K562 (cell line): ENCODE results near the gene CPED1. TPM values are rescaled to one million over a fixed set of nuclear protein-coding genes. Genes with fewer than 3 reads are reported as not detected.

Experiments
- C11orf30 ChIP-seq: fragments of 450-650 bp; IDR thresholded peaks from 2 replicates; pipeline ENCODE4 v1.6.1; 2016; ENCODE audit warnings: low read depth, mild to moderate bottlenecking
- FOXP4 ChIP-seq: sonication (generic); formaldehyde crosslinking; IDR thresholded peaks from 2 replicates; pipeline ENCODE4 v1.8.0; 2022; ENCODE audit warnings: mild to moderate bottlenecking, missing genetic modification reagents, borderline replicate concordance
- HOMEZ ChIP-seq: fragments of 250-450 bp; sonication (Bioruptor Pico); IDR thresholded peaks from 2 replicates; pipeline ENCODE4 v1.4.0; 2020; ENCODE audit warnings: mild to moderate bottlenecking, moderate library complexity
- REST ChIP-seq, 2 experiments: fragments of 450-650 bp; formaldehyde crosslinking in 1 of 2; IDR thresholded peaks; 2 replicates each; pipeline versions ENCODE4 v1.4.0 to v1.6.1; 2014 to 2020; ENCODE audit warnings: mild to moderate bottlenecking in 2 of 2, borderline replicate concordance in 1 of 2, low read depth in 1 of 2
- ZNF407 ChIP-seq: fragments of 450-650 bp; IDR thresholded peaks from 2 replicates; pipeline ENCODE4 v1.6.1; 2016; ENCODE audit warnings: low read depth
- polyA plus RNA-seq, 8 experiments: library from polyadenylated mRNA; depleted of rRNA in 4 of 8; stranded (reverse) in 5 of 8; unstranded in 3 of 8; fragments of >200 nt; fragmentation: Nextera tagmentation in 2 of 8; fragmentation: Illumina TruSeq in 1 of 8; extraction: Ambion mirVana in 2 of 8; extraction: Trizol in 1 of 8; gene quantifications; 2 replicates each; pipeline versions ENCODE4 v1.2.1 to v1.2.3, GENCODE V29; 2011 to 2014; ENCODE audit warnings: inconsistent platforms in 1 of 8, missing spikeins in 1 of 8
- total RNA-seq, 7 experiments: library from RNA; depleted of rRNA in 6 of 7; stranded (reverse); fragments of >200 nt in 6 of 7; fragmentation: Illumina TruSeq in 2 of 7; extraction: Trizol in 2 of 7; gene quantifications; 2 replicates each; pipeline versions ENCODE4 v1.2.1 to v1.2.3, GENCODE V29; 2011 to 2021; ENCODE audit warnings: low replicate concordance in 1 of 7

Gene CPED1
- total and polyA plus RNA-seq, 9 of the 15 experiments (the other 6 are each of a cell fraction or from before 2014, with no cell fraction given): 195 to 393 (median 290) TPM

- TF ChIP-seq ZNF407 (no peak), FOXP4 (CRISPR knock-in tag) (no peak), REST (IDR thresholded peaks at IDR 0.05; ENCODE audit: borderline replicate concordance) (no peak), REST (CRISPR knock-in tag; IDR thresholded peaks at IDR 0.05; ENCODE audit: low read depth) (no peak), C11orf30 (peak; percentile 72), HOMEZ (CRISPR knock-in tag) (0 out of 2 replicates have a peak, but pooled peaks have one; percentile 80)
Measured at GRCh38 chr7:121049028-121049791, 60.7 kb downstream of the CPED1 start (continued).
